Measurements from ENCODE around the gene FKBP4.
A peak's percentile ranks its signal among the peaks of the same experiment; 100 is the strongest.
"Not testable (repeated sequence)": the region's sequence is repeated elsewhere in the genome, so short reads cannot be mapped to it uniquely, and the experiment has no call there.

FKBP4 gene, protein sequence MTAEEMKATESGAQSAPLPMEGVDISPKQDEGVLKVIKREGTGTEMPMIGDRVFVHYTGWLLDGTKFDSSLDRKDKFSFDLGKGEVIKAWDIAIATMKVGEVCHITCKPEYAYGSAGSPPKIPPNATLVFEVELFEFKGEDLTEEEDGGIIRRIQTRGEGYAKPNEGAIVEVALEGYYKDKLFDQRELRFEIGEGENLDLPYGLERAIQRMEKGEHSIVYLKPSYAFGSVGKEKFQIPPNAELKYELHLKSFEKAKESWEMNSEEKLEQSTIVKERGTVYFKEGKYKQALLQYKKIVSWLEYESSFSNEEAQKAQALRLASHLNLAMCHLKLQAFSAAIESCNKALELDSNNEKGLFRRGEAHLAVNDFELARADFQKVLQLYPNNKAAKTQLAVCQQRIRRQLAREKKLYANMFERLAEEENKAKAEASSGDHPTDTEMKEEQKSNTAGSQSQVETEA

DNA sequence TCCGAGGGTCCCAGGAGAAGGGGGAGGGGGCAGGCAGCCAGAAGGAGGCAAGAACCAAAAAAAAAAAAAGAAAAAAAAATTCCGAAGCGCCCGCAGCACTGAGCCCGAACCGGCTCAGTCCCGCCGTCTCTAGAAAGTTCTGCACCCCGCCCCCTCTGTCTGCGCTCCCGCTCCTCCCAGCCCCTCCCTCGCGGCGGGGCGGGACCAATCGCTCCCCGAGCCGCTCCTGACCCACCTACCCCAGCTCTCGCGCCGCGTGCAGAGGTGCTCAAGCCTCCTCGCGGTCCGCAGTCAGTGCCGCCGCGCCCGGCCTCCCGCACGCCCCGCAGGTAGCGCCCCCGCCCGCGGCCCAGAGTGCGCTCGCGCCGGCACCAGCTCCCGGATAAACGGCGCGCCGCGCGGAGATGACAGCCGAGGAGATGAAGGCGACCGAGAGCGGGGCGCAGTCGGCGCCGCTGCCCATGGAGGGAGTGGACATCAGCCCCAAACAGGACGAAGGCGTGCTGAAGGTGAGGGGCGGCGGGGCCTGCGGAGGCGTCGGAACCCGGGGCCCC lies at the start of gene FKBP4:
TSS of gene FKBP4 (plus strand) at position 235 of the 554 bp plus-strand sequence. CDS start at position 405, 170 bp downstream.
- DNase-seq, result peak; percentile 92

DNA sequence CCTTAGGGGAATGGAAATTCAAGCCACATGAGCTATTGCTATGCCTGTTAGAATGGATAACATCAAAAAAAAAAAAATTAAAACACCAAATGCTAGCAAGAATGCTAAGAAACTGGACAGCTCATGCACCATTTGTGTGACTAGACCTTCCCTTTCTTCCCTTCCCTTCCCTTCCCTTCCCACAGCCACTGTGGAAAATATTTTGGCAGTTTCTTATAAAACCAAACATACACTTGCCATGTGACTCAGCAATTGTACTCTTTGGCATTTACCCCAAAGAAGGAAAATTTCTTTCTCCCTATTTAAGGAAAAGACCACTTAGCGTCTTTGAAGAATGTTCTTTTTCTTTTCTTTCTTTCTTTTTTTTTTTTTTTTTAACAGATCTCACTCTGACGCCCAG lies 49.1 kb upstream of the FKBP4 start:
- DNase-seq, result no peak

DNA sequence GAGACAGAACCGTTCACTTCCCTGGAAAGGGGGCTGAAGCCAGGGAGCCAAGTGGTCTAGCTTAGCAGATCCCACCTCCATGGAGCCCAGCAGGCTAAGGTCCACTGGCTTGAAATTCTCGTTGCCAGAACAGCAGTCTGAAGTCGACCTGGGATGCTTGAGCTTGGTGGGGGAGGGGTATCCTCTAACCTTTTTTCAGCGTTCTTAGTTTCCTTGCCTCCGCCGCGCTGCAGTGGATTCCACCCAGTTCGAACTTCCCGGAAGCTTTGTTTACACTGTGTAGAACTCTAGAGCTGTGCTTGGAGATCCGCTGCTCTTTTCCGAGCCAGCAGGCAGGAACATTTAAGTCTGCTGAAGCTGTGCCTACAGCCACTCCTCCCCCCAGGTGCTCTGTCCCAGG lies 45.2 kb upstream of the FKBP4 start:
- no peak for DNase-seq

DNA sequence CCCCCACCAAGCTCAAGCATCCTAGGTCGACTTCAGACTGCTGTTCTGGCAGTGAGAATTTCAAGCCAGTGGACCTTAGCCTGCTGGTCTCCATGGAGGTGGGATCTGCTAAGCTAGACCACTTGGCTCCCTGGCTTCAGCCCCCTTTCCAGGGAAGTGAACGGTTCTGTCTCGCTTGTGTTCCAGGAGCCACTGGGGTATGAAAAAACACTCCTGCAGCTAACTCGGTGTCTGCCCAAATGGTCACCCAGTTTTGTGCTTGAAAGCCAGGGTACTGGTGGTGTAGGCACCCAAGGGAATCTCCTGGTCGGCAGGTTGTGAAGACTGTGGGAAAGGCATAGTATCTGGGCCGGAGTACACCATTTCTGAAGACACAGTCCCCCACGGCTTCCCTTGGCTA lies 44.6 kb upstream of the FKBP4 start:
- DNase-seq, result no peak

DNA sequence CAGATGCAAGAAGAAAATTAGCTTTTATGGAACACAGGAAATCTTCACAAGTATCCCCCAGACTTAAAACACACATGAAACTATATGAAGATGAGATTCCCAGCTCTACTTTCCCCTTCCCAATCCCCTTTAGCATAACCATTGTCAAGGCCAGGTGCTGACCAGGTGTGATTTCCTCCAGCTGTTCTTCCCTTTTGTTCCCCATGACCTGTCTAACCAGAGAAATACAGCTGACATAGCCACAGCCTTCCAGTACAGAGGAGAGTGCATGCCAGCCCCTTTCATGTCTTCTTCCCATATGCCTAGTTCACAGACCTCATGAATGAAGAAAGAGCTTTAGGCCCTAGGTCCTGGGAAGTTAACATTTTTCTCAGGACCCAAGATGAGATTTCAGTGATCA lies 43.5 kb upstream of the FKBP4 start:
- no peak for DNase-seq

DNA sequence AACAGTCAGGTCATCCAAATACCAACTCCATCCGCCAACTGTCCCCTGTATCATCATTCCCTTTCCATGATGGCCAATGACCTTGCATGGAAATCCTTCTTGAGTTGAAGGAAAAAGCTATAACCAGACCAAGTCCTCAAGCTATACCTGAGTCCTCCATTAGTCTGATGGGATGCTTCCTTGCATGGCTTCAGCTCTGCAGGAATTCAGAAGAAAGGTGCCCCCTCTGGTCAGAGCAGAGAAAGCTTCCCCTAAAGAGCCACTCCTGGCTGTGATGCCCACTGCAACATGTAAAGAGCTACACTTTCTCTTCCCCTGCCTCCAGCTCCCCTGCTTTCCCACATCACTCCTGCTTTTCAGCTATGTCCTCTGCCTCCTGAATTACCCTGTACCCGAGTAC lies 43.1 kb upstream of the FKBP4 start:
- DNase-seq, result no peak

DNA sequence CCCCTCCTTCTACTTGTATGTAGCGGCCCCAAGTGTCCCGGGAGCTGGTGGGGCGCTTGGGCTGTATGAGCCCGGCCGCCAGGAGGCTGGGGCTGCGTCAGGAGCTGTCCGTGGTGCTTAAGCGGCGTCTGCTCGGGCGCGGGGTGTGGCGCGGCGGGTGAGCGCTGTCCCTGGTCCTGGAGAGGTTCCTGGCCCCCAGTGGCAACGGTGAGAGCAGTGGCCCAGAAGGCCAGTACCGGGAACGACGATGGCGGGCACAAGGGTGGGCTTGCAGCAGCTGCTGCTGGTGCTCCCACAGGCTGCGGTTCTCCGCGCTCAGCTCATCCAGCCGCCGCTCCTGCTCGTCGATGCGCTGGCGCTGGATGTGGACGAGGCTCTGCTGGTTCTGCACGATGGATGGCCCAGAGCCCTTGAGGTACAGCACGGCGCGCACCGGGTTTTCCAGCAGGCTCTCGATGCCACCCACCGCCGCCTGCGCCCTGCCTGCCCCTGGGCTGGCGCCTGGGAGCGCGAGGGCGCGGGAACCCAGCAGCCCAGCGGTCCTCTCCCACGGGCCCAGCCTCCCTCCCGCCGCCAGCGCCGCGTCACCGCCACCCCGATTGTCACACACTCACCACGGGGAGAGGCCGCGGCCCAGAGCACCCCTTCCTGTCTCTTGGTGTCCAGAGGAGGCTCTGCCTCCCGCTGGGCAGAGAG lies 41.9 kb upstream of the FKBP4 start:
- peak; percentile 77 to 81 for DNase-seq

DNA sequence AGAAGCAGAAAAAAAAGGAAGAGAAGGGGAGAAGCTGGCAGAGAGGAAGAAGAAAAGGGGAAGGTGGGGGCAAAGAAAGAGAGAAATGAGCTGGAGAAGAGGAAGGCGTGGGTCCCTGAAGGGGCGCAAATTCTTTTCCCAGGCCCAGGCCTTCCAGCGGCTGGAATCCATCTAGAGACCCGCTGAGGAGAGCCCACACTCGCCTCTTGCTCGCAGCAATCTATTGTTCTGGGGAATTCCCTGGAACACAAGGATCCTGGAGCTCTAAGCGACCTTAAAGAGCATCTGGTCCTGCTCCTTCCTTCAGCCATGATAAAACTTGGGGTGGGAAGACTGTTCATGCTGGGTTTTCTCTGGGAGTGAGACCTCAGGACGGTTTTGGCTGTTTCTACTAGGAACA lies 41.2 kb upstream of the FKBP4 start:
- no peak for DNase-seq

DNA sequence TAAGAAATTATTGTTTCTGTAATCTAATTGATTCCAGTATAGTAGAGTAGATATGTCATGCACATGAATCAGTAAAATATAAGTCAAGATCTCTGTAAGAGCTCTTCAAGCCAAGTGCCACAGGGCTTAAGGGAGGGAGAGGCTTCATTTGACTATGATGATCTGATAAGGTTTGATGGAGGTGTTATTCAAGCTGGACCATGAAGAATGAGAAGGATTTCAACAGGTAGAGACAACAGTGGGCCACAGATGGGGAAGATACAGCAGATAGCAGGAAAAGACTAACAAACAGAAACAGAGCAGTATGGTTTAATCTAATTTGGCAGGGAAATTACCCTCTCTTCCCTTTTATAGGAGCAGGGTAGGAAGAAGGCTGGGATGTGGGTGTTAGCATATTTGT lies 40.6 kb upstream of the FKBP4 start:
- no peak for DNase-seq

DNA sequence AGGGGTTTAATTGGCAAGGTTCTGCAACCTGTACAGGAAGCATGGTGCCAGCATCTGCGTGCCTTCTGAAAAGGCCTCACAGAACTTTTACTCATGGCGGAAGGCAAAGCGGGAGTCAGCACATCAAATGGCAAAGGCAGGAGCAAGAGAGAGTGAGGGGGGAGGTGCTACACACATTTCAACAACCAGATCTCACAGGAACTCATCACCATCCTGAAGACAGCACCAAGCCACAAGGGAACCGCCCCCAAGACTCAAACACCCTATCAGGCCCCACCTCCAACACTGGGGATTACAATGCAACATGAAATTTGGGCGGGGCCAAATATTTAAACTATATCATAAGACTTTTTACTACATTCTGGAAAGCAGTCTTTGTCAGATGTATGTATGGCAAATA lies 38.0 kb upstream of the FKBP4 start:
- DNase-seq, result no peak

DNA sequence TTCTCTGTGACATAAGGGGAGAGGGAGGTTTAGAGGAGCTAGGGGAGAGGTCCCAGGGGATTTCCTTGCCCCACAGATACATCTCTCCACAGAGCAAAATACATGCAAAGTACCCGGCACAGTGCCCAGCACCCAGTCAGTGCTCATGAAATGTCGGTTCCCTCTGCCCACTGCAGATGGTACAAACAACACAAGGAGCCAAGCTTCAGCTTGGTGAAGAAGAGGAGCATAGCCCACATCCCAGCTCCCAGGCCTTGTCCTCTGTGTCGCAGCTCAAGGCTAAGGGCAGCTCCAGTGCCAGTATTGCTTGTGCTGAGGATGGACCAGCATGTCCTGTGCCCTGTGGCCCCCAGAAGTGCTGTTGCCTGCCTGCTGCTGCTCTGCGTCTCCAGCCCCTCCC lies 35.0 kb upstream of the FKBP4 start:
- DNase-seq, result no peak

DNA sequence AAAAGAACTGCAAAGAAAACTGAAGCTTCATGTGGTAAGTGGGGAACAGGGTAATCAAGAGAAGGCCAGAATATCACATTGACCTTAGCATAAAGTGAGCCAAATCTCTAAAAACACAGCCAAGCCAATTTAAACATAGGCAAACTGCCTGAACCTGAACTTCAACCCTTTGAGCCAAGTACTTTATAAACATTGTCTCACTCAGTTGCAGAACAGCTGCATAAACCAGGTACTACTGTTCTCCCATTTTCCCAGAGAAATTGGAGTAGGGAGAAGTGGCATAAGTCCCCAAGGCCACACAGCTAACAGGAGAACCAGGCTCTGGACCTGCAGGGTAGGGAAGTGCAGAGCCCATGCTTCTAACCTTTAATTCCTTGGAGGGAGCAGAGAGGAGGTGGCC lies 30.4 kb upstream of the FKBP4 start:
- no peak for DNase-seq

DNA sequence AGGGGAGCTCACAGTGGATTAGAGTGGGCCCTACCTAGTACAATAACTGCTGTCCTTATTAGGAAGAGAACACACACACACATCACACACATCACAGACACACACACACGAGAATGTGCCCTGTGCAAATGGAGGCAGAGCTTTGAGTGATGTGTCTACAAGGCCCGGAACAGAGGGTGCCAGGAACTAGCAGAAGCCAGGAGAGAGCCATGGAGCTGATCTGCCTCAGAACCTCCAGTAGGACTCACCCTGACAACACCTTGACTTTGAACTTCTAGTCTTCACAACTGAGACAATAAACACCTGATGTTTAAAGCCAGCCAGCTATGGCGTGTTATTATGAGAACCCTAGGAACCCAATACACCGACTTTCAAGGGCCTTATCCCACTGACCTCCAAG lies 29.7 kb upstream of the FKBP4 start:
- no peak for DNase-seq

DNA sequence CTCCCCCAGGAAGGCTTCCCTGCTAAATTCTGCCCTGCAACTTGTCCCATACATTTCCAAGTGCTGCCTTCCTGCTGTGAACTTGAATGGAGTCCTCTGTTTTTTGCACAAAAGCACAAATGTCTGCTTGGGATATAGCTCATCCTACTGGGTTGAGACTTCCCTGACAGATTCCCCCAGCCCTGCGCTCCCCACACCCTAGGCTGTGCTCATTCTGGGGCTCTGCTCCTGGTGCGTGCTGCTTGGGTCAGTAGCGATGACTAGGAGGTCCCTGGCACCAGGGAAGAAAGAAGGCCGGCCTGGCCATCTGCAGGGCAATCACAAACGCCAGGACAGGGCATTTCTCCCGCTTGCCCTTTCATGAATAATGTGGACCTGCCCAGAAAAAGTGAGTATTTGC lies 29.2 kb upstream of the FKBP4 start:
- no peak for DNase-seq

DNA sequence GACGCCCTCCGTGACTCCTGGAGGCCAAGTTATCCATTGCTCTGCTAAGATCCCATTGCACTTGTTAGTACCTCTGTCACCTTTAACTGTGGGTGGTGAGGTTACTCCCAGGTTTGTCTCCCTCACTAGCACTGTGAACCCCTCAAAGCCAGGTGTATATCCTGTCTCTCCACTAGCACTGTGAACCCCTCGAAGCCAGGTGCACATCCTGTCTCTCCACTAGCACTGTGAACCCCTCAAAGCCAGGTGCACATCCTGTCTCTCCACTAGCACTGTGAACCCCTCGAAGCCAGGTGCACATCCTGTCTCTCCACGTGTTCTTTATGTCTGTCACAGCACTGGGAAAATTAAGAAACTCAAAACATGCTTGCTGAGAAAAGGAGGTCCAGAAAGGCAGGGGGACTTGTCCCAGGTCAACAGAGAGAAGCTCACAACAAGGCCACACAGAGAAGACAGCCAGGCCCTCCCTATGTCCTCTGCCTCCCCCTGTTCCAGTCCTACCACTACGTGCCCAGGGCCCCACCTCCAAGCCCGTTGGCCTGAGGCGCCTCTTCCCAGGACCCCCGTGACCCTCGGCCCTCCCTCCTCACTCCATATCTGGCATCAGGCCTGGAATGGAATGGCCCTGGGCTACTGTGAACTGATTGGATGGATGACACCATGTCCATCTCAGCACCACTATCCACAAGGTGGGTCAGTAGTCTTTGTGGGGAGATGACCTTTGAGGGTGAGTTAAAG lies 26.4 kb upstream of the FKBP4 start:
- no peak for DNase-seq

DNA sequence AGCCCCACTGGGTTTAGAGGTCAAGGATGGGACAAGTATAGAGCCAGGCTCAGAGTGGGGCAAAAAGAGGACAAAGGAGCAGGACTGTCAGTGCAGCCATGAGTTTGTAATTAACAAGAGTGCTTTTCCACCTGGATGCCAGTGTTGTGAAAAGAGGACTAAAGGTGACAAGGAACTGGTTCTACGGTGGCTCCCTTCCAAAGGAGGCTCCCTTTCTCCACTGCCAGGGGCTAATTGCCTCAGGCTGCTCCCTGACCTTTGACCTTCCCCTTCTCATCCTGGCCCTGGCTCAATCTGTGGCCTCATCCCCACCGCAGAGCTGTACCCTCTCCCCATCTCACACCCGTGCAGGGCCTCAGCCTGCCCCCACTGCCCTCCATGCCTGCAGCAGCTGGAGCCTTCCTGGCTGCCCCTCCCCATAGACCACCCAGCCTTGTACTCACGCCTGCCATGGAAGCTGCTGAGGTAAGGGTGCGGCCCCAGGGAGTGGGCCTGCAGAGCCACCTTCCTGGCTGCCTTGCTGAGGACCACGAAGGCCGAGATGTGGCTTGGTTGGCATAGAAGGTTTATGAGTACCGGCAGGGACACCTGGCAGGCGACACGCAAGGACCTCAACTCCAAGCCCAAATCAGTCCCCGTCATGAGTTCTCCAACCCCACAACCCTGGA lies 24.8 kb upstream of the FKBP4 start:
- no peak for DNase-seq

DNA sequence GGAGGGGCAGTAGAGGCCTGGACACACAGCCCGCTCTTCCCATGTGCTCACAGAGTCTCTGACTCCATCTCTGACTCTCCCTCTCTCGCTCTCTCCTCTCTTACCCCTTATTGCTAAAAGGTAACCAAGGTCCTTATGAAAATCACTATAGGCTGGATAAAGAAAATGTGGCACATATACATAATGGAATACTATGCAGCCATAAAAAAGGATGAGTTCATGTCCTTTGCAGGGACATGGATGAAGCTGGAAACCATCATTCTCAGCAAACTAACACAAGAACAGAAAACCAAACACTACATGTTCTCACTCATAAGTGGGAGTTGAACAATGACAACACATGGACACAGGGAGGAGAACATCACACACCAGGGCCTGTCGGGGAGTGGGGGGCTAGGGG lies 24.2 kb upstream of the FKBP4 start:
- not testable (repeated sequence) for DNase-seq

DNA sequence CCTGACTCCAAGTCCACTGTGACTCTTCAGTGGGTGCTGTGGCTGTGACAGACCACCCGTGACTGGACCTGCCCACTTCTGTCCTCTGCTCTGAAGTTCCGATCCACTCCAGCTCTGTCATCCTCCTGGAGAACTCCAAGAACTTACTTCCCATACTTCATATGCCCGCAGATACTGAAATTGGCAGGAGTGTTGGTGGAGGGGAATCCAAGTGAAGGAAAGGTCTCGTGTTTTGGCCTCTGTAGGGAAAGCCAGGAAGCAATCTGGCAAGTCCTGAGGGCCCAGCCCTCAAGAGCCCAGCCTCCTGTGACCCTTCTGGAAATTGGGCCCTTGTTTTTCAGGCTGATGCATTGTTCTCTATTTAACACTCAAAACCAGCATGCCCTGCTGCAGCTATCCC lies 22.4 kb upstream of the FKBP4 start:
- no peak for DNase-seq

DNA sequence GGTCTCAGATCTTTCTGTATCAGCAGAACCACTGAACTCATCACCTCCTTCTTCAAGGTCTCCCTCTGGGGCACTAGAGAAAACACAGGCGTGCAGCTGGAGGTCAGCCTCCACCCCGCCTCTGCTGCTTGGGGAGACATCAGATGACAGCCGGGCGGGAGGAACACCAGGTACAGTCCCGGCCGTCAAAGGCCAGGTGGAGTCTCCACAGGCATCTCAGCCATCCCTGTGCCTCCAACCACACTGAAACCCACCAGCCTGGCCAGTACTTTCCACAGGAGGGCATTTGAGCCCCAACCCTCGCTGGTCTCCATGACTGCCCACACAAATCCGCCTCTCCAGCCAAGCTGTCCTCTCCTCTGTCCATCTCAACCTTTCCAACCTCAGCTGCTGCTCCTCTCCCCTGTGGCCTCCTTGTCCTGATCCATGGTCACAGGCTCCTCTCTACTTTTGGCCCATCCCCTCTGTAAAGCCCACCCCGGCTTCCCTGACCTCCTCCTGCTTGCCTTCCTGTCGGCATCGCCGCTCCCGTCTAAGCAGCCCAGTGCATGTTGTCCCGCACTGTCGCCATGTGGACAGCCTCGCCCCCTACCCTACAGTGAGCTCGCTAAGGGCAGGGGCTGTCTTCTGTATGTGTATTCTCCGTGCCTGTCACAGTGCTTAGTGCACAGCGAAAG lies 21.4 kb upstream of the FKBP4 start:
- no peak for DNase-seq

DNA sequence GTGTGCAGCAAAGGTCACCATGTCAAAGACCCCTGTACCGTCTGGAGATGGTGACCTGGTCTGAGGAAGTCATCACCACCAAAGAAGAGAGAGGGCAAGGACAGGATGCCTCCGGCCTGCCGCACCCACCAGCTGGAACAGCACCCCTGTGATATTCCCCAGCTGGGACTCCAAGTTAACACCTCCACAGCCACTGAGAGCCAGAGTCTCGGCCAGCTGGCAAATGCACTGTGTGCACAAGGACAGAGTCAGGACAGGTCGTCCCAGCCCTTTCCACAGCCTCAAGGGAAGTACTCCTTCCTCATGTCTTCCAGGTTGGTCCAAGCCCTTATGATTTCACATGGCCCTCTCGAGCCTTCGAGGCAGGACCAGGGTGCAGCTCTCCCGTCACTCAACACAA lies 19.3 kb upstream of the FKBP4 start:
- DNase-seq, result no peak

DNA sequence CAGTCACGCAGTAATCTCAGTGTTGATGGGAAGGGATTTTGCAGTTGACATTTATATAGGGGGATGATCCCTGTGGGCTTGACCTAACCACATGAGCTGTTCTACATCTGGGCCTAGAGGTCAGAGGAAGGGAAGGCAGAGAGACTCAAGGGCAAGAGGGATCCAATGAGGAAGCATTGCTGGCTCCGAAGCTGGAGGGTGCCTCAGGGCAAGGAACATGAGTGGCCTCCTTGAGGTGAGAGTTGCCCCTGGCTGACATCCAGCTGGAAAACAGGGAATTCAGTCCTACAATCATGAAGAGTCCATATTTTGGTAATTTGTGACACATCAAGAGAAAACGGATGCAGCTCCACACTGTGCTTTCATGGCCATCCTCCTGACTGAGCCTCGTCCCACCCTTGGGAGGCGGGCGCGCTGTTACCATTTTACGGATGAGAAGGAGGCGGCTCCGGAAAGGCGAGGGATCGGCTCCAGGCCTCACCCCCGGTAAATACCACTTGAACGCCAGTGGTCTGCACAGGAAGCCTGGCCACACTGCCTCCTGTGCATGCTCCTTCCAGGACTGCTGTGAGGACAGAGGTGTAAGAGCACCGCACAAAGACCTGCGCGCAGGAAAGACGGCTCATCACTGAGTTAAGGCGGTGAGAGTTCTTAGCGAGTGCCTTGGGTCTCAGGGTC lies 18.5 kb upstream of the FKBP4 start:
- no peak for DNase-seq

DNA sequence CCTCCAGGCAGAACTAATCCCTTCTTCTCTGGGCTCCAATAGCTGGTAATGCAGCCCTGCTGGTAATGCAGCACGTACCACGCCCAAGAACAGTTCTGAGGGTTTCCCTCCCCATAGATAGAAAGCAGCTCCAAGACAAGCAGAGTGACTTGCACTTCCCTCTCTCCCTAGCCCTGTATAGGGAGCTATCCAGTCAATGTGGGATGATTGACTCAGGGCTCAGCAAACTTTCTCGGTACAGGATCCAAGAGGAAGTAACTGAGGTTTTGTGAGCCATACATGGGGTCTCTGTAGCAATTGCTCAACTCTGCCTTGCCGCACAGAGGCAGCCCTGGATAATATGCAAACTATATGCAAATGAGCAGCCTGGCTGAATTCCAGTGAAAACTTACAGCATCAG lies 15.5 kb upstream of the FKBP4 start:
- DNase-seq, result no peak
